DOHH2 (cell line): ENCODE data around the gene PMVK.

ENCODE experiments used
- CTCF ChIP-seq: fragments of 200-600 bp; sonication (generic); IDR thresholded peaks from one replicate; pipeline ENCODE4 v1.5.1; 2014; ENCODE audit warnings: antibody characterized with exemption, mild to moderate bottlenecking, low read depth, low read length; ENCODE audit not compliant: poor library complexity, severe bottlenecking
- EZH2phosphoT487 ChIP-seq: fragments of 200-600 bp; sonication (generic); IDR thresholded peaks from 2 replicates; pipeline ENCODE4 v1.6.1; 2017; ENCODE audit warnings: borderline replicate concordance, mild to moderate bottlenecking, antibody characterized with exemption, low read length, moderate library complexity, mixed read lengths

GRCh38 chr1:154880671-154881070 lies 55.8 kb downstream of the PMVK start:
- TF ChIP-seq CTCF (no peak), EZH2phosphoT487 (no peak)
